ENCODE measurements around the gene USP36. TPM values are rescaled to one million over a fixed set of nuclear protein-coding genes. Genes with fewer than 3 reads are reported as not detected.

USP36 gene
- total RNA-seq, 1 experiment from 2014 or later = 74.0 TPM

- no peak for ATAC-seq
- Mint-ChIP-seq H3K9me3 (no peaks in the 10 kb centered on the region), H3K4me3 (no peak overlapping the region), H3K4me1 (no peaks in the 10 kb centered on the region), H3K36me3 (peaks cover 87% of the 10 kb centered on the region), H3K27me3 (ENCODE audit: low read depth) (no peaks in the 10 kb centered on the region), H3K27ac (no peak overlapping the region)
- CTCF ChIA-PET = no interaction called here
- TF ChIP-seq ZNF423 (CRISPR knock-in tag; IDR thresholded peaks at IDR 0.05) = no peak
- no peak for TF ChIP-seq NFE2L1 (CRISPR knock-in tag; IDR thresholded peaks at IDR 0.05)
- no peak for TF ChIP-seq NR1H2 (CRISPR knock-in tag; IDR thresholded peaks at IDR 0.05)
- TF ChIP-seq HMGA2 (CRISPR knock-in tag; IDR thresholded peaks at IDR 0.05) = no peak
- no peak for TF ChIP-seq MXD4 (CRISPR knock-in tag; IDR thresholded peaks at IDR 0.05; ENCODE audit: borderline replicate concordance)
- no peak for TF ChIP-seq CTCF (IDR thresholded peaks at IDR 0.05)
- no peak for TF ChIP-seq IRF2 (CRISPR knock-in tag; IDR thresholded peaks at IDR 0.05; ENCODE audit: borderline replicate concordance, low read depth)
- no peak for TF ChIP-seq ETV6 (CRISPR knock-in tag; IDR thresholded peaks at IDR 0.05)
- no peak for TF ChIP-seq E2F5 (CRISPR knock-in tag; IDR thresholded peaks at IDR 0.05)
- no peak for TF ChIP-seq ZBTB21 (CRISPR knock-in tag; IDR thresholded peaks at IDR 0.05; ENCODE audit: borderline replicate concordance)
- DNase-seq (ENCODE audit: low spot score) = no peak
- POLR2A ChIA-PET = no interaction called here
Measured at GRCh38 chr17:78812855-78813254, 27.8 kb downstream of the USP36 start.

GRCh38 chr17:78808163-78808562 is 32.5 kb downstream of the USP36 start:
- Mint-ChIP-seq H3K27me3 (ENCODE audit: low read depth) (no peaks in the 10 kb centered on the region), H3K4me3 (no peak overlapping the region), H3K36me3 (peaks cover 86% of the 10 kb centered on the region), H3K4me1 (no peaks in the 10 kb centered on the region), H3K27ac (no peak overlapping the region), H3K9me3 (no peaks in the 10 kb centered on the region)
- ChIA-PET CTCF (no interaction called here), POLR2A (no interaction called here)
- DNase-seq (ENCODE audit: low spot score) (no peak), ATAC-seq (no peak)
- peak; percentile 76; the same call in 1 of the 2 replicates for TF ChIP-seq ZNF121 (CRISPR knock-in tag; IDR thresholded peaks at IDR 0.05)
- no peak for TF ChIP-seq STAT6 (CRISPR knock-in tag; conservative IDR thresholded peaks at IDR 0.05; ENCODE audit: low read depth)
- no peak for TF ChIP-seq FOXP4 (CRISPR knock-in tag; IDR thresholded peaks at IDR 0.05)

- Mint-ChIP-seq H3K9me3 (no peaks in the 10 kb centered on the region), H3K4me1 (no peaks in the 10 kb centered on the region), H3K27ac (0 out of 2 replicates have a peak overlapping the region, but pooled peaks have one; percentile 27), H3K4me3 (no peak overlapping the region), H3K27me3 (ENCODE audit: low read depth) (no peaks in the 10 kb centered on the region), H3K36me3 (peaks cover 83% of the 10 kb centered on the region)
- DNase-seq (ENCODE audit: low spot score) = no peak
- POLR2A ChIA-PET = no interaction called here
- ATAC-seq = no peak
- CTCF ChIA-PET = no interaction called here
- TF ChIP-seq ETV6 (CRISPR knock-in tag; IDR thresholded peaks at IDR 0.05) = no peak
- TF ChIP-seq ZNF281 (CRISPR knock-in tag; IDR thresholded peaks at IDR 0.05) = no peak
- TF ChIP-seq ATF6 (CRISPR knock-in tag; IDR thresholded peaks at IDR 0.05) = no peak
- no peak for TF ChIP-seq CREM (CRISPR knock-in tag; IDR thresholded peaks at IDR 0.05)
- TF ChIP-seq NFATC4 (CRISPR knock-in tag; IDR thresholded peaks at IDR 0.05) = no peak
- no peak for TF ChIP-seq CDX4 (CRISPR knock-in tag; IDR thresholded peaks at IDR 0.05; ENCODE audit: borderline replicate concordance)
- TF ChIP-seq ZNF263 (CRISPR knock-in tag; IDR thresholded peaks at IDR 0.05; ENCODE audit: low read depth) = no peak
Measured at GRCh38 chr17:78806451-78806850, 34.2 kb downstream of the USP36 start.
